ENCODE measurements around the gene HPCAL1. TPM values are rescaled to one million over a fixed set of nuclear protein-coding genes. Genes with fewer than 3 reads are reported as not detected.

HPCAL1 gene
- total RNA-seq, 1 donor from 2014 or later, result 27.5 TPM

DNA sequence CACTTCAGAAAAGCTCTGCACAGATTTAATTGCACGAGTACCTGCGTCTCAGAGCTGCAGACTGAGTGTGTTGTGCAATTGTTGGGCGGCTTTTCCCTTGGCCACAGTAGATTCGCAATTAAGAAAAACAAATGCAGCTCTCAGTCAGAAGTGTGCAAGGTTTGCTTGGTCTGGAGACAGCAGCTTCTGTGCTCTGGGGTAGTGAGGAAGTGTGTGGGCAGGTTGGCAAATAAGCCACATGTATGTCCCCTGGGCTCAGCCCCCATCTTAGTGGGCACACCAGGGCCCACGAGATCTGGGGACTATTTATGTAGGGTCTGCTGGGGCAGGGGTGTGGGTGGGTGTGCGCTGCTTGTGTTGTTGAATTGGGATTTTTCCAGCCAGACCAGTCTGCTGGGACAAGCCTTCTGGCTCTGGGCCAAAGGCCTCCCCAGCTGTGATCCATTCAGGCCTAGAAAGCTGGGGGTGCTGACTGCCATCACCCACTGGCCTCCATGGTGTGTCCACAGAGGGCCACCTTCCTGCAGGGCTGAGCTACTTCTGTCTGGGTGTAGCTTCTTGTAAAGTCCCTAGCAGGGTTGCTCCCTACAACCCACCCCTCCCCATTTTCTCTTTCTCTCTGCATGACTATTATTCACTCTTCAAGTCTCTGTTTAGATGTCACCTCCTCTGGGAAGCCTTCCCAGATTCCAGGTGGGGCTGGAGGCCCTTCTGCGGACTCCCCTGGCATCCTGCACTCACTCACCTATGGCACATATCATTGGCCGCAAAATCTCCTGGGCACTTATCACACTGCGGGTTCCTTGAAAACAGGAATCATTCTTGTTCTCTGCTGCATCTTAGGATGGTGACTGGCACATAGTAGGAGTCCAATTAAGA lies 77.6 kb downstream of the HPCAL1 start:
- DNase-seq (ENCODE audit: low spot score) (no peak), ATAC-seq (peak; percentile 57)

DNA sequence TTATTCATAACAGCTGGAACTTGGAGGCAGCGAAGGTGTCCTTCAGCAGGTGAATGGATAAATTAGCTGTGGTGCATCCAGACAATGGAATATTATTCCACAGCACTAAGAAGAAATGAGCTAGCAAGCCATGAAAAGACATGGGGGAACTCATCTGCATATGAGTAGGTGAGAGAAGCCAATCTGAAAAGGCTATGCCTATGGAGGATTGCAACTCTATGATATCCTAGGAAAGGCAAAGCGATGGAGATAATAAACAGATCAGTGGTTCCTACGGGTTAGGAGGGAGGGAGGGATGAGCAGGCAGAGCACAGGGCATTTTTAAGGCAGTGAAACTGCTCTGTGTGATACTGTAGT lies 79.3 kb downstream of the HPCAL1 start:
- ATAC-seq, result no peak
- no peak for DNase-seq (ENCODE audit: low spot score)

DNA sequence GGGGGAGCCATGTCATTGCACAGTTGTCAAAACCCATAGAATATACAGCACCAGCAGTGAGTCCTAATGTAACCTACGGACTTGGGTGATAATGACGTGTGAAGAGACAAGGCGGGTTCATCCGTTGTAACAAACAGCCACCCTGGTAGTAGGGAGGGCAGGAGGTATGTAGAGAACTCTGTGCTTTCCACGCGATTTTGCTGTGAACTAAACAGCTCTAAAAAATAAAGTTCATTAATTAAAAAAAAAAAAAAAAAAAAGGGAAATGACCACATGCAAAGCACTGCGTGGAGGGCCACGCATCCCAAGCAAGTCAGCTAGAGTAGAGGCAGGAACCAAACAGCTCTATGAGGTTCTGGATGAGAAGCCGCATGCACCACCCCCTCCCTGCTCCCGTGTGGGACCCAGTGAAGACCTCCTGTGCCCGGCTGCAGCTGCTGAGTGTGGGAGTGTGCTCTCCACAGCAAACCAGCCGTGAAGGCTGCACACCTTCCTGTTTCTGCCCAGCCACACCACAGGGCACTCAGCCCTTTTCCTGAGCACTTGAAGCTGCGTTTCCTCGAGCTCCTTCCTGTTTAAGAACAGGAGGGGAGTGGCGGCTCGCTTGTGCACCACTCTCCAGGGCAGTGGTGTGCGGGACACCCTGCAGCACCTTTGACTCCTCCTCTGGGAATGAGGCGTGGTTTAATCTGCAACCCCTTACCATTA lies 79.8 kb downstream of the HPCAL1 start:
- ATAC-seq, result peak; percentile 22
- no peak for DNase-seq (ENCODE audit: low spot score)

DNA sequence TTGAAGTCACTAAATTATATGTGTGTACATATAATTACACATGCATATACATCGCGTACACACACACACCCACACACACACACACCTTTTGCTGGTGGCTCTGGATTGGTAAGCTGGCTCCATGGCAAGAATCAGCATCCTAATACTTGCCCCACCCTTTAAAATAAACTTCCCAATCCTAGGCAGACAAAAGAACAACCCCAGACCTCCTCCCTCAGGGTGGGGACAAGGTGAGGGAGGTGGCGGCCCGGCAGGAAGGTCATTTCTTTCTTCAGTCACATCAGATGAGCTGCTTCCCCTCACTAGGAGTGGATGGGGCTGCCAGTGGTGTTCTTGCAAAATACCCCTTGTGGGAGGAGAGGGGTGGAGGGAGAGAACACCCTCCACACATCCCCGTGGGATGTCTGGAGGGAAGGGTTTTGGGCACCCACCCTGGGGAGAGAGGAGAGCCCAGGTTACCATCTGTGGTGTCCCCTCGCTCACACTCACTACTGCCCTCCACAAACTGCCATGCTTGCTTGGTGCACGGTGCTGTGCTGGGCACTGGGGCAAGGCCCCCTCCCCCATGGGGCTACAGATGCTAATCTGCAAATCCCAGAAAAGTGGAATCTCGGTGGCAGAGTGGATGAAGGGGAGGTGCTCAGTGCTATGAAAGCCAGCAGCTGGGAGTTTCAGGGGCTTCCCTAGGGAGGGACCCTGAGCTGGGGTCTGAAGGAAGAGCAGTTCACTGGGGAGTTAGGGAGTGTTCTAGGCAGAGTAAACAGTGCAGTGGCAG lies 81.4 kb downstream of the HPCAL1 start:
- no peak for ATAC-seq
- no peak for DNase-seq (ENCODE audit: low spot score)

DNA sequence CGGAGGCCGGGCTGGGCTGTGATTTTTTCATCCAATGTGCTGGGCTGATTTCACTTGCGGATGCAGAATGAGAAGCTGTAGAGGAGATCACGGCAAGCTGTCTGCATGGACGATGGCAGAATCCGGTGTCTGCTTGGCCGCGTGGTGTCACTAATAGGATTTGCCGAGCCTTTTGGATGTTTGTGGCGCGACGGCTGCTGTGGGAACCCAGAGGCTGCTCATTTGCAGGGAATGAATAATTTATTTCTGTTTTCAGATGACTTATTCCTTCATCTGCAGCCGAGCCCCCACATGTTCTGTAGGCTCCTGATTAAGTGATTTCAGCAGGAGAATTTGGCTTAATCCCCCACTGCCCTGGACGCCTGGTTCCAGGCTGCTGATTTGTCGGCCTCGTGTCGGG lies 82.8 kb downstream of the HPCAL1 start:
- DNase-seq (ENCODE audit: low spot score), result no peak
- no peak for ATAC-seq

DNA sequence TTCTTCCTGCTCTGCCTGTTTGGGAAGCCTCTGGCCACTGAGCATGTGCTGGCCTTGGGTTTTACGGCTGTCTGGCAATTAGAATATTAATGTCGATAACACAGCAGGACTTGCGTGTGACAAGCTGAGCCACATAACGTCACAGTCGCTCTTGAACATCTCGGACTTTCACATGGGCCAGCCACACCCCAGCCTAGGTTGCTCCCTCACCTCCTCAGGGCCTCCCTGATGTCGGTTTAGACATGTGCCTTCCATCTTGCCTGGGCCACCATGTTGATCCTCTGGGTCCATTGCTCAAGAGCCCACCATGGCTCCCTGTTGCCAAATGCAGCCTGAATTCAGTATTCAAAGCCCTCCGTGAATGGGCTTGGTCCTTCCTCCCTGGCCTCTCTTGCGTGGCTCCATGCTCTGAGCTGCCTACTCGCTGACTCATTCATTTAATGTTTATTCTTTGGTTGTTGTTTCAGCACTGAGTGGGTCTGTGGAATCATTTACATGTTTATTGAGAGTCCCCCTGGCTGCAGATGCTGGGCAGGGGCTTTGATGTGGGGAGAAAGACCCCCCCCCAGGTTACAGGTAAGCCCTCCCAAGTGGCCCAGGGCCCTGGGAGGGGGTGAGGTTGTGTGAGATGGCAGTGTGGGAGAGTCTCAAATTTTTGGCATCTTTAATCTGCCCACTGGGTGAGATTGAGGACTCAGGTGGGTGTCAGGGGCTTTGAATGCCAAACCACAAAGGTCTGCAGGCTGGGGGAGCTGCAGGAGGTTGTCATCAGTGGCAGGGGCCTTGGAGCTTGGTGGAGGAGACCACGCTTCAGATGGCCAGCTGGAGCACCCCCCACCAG lies 83.4 kb downstream of the HPCAL1 start:
- DNase-seq (ENCODE audit: low spot score) (no peak), ATAC-seq (no peak)

DNA sequence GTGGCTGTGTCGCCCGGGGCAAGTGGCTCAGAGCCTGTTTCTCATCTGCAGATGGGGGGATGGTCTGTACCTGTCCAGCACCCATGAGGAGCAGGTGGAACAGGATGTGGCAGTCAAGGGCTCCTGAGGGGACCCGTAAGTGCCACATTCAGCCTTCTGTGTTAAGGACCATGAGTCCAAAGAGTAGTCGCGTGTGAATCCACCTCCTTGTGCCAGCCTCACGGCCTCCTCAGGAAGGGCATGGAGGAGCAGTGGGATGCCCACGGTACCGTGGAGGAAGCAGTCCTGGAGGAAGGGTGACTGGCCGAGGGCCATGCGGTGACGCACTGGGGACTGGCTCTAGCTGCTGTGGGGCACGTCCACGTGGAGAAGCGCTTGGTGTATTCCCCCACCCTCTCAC lies 84.3 kb downstream of the HPCAL1 start:
- DNase-seq (ENCODE audit: low spot score) (no peak), ATAC-seq (no peak)

DNA sequence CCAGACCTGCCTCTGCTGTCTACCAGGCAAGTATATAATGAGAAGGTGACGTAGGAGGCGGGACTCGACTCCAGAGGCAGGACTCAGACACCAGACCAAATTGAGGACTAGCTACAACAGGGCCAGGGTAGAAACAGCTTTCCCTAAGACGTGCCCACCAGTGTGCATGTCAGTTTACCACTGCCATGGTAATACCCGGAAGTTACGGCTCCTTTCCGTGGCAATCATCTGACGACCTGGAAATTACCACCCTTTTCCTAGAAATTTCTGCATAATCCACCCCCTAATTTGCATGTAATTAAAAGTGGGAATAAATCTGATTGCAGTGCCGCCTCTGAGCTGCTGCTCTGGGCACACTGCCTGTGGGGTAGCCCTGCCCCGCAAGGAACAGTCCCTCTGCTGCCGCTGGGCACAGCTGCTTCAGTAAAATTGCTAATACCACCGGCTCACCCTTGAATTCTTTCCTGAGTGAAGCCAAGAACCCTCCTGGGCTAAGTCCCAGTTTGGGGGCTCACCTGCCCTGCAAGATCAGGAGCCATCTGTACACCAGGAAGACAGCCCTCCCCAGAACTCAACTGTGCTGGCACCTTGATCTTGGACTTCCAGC lies 86.4 kb downstream of the HPCAL1 start:
- ATAC-seq, result no peak
- DNase-seq (ENCODE audit: low spot score), result no peak

DNA sequence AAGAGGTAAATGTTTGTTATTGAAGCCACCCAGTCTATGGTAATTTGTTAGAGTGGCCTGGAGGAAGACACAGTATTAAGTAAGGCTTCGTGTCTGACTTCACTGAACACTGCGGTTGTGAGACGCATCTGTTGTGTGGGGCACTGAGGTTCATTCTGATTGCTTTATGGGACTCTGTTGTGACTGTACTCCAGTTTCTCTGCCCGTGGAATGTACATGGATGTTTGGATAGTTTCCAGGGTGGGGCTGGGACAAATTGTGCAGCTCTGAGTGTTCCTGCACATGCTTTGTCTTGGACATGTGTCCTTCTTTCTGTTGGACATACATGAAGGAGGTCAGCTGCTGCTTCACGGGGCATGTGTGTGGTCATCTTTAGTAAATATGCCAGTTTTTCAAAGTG lies 86.9 kb downstream of the HPCAL1 start:
- ATAC-seq, result no peak
- DNase-seq (ENCODE audit: low spot score), result no peak

DNA sequence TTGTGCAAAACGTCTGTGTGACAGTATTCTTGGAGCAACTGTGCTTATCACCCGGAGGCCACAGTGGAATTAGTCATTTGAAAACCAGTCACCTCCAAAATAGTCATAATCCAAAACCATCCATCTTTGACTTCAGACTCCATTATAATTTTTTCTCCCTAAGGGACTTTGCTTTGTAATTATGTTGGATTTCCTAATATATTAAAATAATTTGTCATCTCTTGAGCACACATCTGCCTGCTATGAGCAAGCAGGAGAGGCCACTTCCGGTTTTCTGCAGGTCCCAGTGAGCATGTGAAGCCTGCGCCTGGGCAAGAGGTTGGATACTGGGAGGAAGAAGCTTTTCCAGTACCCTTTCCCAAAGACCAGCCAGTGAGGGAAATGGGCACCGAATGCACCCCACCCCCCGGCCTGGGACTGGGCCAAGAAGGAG lies 87.7 kb downstream of the HPCAL1 start:
- no peak for ATAC-seq
- no peak for DNase-seq (ENCODE audit: low spot score)

DNA sequence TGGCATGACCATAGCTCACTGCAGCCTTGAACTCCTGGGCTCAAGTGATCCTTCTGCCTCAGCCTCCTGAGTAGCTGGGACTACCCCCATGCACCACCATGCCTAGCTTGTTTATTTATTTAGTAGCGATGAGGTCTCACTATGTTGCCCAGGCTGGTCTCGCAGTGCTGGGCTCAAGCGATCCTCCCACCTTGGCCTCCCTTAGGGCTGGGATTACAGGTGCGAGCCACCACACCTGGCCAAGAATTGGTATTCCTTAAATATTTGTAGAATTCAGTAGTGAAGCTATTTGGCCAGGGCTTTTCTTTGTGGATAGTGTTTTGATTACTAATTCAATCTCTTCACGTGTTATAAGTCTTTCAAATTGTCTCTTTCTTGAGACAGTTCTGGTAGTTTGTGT lies 89.4 kb downstream of the HPCAL1 start:
- DNase-seq (ENCODE audit: low spot score) (no peak), ATAC-seq (no peak)

DNA sequence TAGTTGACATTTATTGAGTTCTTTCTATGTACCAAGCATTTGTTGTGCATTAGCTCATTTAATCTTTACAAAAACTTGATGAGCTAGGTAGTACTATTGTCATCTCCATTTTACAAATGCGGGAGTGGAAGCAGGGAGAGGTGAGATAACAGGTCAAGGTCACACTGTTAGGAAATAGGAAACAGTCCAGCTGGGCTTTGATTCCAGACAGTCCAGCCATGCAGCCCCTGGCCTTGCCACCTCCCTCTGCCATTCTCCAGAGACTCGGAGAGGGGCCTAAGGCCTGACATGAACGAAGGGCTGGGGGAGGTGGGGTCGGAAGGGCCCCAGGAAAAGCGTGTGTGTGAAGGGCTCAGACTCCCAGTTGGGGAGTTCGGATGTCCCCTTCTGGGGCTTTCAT lies 89.8 kb downstream of the HPCAL1 start:
- peak; percentile 61 for ATAC-seq
- no peak for DNase-seq (ENCODE audit: low spot score)

DNA sequence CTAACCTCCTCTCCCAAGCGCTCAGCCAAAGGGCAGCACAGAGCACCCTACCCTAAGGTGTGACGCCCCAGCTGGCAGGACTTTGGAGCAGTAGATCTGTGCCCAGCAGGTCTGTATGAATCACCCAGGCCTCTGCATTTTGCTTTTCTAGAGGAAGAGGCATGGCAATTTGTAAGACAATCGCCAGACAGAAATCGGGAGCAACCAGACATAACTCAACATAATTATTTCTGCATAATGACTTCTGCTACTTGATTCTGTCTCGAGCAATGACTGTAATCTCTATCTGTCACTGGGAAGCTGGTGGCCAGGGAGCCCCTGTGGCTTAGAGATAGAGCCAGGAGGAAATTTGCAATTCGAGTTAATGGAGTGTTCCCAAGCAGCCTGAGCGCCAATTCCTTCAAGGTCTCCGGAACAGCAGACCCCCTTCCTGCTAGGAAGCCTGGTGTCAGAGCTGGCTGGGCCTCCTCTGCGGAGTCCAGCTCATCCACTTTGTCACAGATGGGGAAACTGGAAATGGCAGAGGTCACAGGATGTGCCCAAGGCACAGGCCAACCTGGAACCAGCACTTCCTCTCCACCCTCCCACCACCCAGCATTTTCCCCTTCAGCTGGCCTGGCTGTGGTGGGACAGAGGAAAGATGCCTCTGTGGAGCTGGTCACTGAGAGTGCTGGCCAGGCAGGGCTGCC lies 90.4 kb downstream of the HPCAL1 start:
- DNase-seq (ENCODE audit: low spot score), result no peak
- peak; percentile 50 for ATAC-seq

DNA sequence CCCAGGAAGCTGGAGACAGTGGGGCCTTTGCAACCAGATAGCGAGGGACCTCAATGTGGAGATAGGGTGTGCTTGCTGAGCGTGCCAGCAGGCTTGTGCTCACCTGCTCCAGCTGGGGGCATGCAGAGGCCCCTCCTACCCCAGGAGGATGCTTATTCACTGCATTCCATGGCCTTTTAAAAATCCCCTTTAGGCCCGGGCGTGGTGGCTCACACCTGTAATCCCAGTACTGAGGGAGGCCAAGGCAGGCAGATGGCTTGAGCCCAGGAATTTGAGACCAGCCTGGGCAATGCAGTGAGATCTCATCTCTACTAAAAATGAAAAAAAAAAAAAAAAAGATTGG lies 90.9 kb downstream of the HPCAL1 start:
- no peak for ATAC-seq

DNA sequence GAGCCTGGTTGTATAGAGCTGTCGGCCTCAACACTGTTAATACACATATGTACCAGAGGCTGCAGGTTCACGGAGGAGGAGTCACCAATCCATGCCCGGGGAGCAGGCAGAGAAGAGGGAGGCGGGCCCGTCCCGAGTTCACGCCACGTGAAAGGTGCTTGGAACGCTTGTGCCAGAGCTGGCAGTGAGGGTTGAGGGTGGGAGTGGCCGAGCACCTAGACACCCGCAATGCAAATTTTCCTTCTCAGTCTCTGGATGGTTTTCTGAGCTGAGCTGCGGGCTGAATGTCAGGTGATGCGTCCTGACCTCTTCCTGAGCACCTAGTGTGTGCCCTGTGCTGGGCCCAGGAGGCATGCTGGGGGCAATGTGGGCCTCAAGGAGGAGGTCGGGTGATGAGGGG lies 93.2 kb downstream of the HPCAL1 start:
- DNase-seq (ENCODE audit: low spot score), result no peak
- no peak for ATAC-seq

More for the DNA sequence above, 90.9 kb downstream of the HPCAL1 start:
- DNase-seq (ENCODE audit: low spot score), result no peak

DNA sequence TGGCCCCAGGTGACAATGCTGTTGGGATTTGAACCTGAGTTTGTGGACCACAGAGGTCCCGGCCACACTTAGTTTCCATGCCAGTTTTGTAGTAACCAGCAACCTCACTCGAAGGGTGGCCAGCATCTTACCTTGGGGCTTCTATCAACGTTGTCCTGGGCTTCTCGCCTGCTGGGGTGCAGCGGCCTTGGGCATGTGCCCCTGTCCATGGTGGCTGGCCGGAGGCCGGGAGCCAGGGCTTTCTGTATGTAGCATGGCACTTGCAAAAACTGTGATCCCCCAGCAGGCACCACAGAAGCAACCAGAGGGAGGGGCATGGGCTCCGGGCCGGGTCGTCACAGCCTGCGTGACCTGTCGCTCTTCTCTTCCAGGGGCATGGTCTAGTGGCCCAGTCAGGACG lies 93.8 kb downstream of the HPCAL1 start:
- no peak for DNase-seq (ENCODE audit: low spot score)
- no peak for ATAC-seq

DNA sequence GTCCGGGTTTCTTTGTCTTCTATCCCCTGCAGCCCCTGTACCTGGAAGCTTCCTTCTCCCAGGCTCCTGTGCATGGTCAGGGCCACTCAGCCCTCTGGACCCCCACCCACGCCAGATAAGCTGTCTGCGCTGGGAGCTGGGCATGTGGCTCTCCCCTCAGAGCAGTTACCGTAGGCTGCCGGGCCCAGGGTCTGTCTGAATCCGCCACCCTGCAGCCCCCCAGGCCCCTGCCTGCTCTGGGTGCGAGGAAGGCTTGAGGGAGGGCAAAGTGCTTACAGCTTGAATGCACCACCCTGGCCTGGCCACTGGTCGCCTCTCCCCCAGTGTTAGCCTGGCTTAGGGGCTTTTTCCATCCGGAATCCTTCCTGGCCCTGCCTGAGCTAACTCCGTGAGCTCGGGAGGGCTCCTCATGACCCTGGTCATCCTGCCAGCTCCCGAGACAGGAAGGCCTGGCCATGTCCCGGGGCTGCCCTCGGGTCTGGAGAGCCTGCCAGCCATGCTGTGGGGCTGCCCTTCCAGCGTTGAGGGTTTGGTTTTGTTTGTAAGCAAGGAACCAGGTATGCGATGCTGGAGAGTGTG lies 94.7 kb downstream of the HPCAL1 start:
- no peak for ATAC-seq

DNA sequence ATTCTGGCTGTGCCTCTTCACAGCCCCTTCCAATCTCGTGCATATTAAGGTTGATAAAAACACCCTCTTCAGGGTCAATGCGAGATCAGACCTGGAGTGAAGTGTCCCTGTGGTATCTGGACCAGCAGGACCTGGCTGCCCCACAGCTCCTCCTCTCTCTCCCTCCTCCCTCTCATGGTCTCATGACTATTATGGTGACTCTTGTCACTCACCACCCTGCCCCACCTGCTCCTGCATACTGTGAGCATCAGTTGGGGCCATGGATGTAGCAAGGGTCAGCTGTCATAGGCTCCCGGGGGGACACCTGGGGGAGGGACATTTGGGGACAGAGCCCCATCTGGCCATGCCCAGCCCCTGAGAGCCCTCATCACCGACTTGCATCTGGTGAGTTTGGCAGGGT lies 95.2 kb downstream of the HPCAL1 start:
- no peak for DNase-seq (ENCODE audit: low spot score)
- ATAC-seq, result no peak

More for the DNA sequence above, 94.7 kb downstream of the HPCAL1 start:
- DNase-seq (ENCODE audit: low spot score), result no peak

DNA sequence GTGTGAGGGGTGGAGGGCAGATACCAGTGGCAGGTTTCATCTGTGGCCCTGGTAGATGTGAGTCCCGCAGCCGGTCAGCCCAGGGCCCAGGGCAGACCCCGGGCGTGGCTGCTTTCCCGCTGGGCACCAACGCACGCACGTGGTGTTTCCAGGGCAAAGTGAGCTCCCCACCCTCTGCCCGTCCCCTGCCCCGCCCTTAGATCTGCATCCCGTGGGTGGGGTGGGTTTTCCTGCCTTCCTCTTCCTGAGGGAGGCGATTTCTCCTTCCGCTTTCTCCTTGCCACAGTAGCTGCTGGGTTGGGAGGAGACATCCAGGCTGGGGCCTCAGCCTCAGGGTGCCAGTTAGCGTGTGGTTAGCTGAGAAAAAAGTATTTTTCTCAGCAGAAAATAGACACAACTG lies 95.8 kb downstream of the HPCAL1 start:
- DNase-seq (ENCODE audit: low spot score) (no peak), ATAC-seq (no peak)

Data from left lobe of liver (tissue), 2 donors.